Osteoblast (primary cell): ENCODE data around the gene NFS1. TPM values are rescaled to one million over a fixed set of nuclear protein-coding genes. Genes with fewer than 3 reads are reported as not detected.
"Not testable (repeated sequence)": the region's sequence is repeated elsewhere in the genome, so short reads cannot be mapped to it uniquely, and the experiment has no call there.

Experiments used
- DNase-seq: peaks from one replicate; pipeline ENCODE4 v3.0.0; 2011; ENCODE audit warnings: low spot score, mixed read lengths; ENCODE audit not compliant: insufficient read length; ENCODE audit errors: missing footprints
- H2AFZ ChIP-seq: 2 replicates; pipeline ENCODE4 v1.6.0; 2011; ENCODE audit warnings: mild to moderate bottlenecking, low read length
- H3K27ac ChIP-seq: 2 replicates; pipeline ENCODE4 v1.5.1; 2011; ENCODE audit warnings: mild to moderate bottlenecking, low read depth, low read length, moderate library complexity
- H3K27me3 ChIP-seq: 2 replicates; pipeline ENCODE4 v1.6.0; 2012; ENCODE audit warnings: mild to moderate bottlenecking, control low read depth, inconsistent platforms, low read length, moderate library complexity; ENCODE audit not compliant: insufficient read depth
- H3K36me3 ChIP-seq: 2 replicates; pipeline ENCODE4 v1.5.1; 2011; ENCODE audit warnings: mild to moderate bottlenecking, low read length, control low read depth, moderate library complexity; ENCODE audit not compliant: insufficient read depth
- H3K4me1 ChIP-seq: 2 replicates; pipeline ENCODE4 v1.5.1; 2011; ENCODE audit warnings: mild to moderate bottlenecking, low read length, control low read depth, moderate library complexity; ENCODE audit not compliant: insufficient read depth
- H3K4me2 ChIP-seq: 2 replicates; pipeline ENCODE4 v1.6.0; 2011; ENCODE audit warnings: mild to moderate bottlenecking, low read length; ENCODE audit not compliant: insufficient read depth
- H3K4me3 ChIP-seq: fragments of 200-600 bp; sonication (generic); 3 replicates; pipeline ENCODE4 v1.5.1; 2012; ENCODE audit warnings: mild to moderate bottlenecking, low read length, inconsistent platforms; ENCODE audit not compliant: insufficient read depth
- H3K79me2 ChIP-seq: 2 replicates; pipeline ENCODE4 v1.6.0; 2012; ENCODE audit warnings: mild to moderate bottlenecking, low read length, control low read depth, inconsistent platforms; ENCODE audit not compliant: insufficient read depth
- H3K9me3 ChIP-seq: 2 replicates; pipeline ENCODE4 v1.5.1; 2011; ENCODE audit warnings: low read depth, low read length, control low read depth
- H4K20me1 ChIP-seq: 2 replicates; pipeline ENCODE4 v1.6.0; 2012; ENCODE audit warnings: mild to moderate bottlenecking, low read length, control low read depth; ENCODE audit not compliant: insufficient read depth
- total RNA-seq: library from RNA; depleted of rRNA; stranded (reverse); fragments of >200 nt; gene quantifications from 2 replicates; pipeline ENCODE4 v1.2.3, GENCODE V29; 2012
- TF ChIP-seq, protein P1 (sequence below): IDR thresholded peaks from 2 replicates; pipeline ENCODE4 v1.5.1; 2011; ENCODE audit warnings: mild to moderate bottlenecking, low read depth, low read length, moderate library complexity; ENCODE audit errors: extremely low read depth

NFS1 gene
- total RNA-seq, 1 donor: 21.7 TPM

DNA sequence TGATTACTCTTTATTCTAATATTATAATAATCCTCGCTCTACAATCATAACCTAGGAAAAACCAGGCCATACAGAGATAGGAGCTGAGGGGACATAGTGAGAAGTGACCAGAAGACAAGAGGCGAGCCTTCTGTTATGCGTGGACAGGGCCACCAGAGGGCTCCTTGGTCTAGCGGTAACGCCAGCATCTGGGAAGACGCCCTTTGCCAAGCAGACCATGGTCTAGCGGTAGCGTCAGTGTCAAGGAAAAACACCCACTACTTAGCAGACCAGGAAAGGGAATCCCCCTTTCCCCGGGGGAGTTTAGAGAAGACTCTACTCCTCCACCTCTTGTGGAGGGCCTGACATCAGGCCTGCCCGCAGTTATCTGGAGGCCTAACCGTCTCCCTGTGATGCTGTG, 12.3 kb downstream of the NFS1 start:
- not testable (repeated sequence) for H3K27me3 ChIP-seq, H3K9me3 ChIP-seq, H2AFZ ChIP-seq, H3K4me3 ChIP-seq, H3K4me2 ChIP-seq, DNase-seq, H3K27ac ChIP-seq, H3K79me2 ChIP-seq, H3K4me1 ChIP-seq, H4K20me1 ChIP-seq
- peaks cover 20% of the 10 kb centered on the region for H3K36me3 ChIP-seq
- TF ChIP-seq, protein P1, sequence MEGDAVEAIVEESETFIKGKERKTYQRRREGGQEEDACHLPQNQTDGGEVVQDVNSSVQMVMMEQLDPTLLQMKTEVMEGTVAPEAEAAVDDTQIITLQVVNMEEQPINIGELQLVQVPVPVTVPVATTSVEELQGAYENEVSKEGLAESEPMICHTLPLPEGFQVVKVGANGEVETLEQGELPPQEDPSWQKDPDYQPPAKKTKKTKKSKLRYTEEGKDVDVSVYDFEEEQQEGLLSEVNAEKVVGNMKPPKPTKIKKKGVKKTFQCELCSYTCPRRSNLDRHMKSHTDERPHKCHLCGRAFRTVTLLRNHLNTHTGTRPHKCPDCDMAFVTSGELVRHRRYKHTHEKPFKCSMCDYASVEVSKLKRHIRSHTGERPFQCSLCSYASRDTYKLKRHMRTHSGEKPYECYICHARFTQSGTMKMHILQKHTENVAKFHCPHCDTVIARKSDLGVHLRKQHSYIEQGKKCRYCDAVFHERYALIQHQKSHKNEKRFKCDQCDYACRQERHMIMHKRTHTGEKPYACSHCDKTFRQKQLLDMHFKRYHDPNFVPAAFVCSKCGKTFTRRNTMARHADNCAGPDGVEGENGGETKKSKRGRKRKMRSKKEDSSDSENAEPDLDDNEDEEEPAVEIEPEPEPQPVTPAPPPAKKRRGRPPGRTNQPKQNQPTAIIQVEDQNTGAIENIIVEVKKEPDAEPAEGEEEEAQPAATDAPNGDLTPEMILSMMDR: peak; percentile 28

DNA sequence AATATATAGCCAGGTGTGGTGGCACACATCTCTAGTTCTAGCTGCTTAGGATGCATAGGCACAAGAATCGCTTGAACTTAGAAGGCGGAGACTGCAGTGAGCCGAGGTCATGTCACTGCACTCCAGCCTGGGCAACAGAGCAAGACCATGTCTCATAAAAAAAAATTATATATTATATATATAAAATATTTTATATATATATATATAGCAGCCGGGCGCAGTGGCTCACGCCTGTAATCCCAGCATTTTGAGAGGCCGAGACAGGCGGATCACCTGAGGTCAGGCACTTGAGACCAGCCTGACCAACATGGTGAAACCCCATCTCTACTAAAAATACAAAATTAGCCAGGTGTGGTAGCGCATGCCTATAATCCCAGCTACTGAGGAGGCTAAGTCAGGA, 13.8 kb downstream of the NFS1 start:
- not testable (repeated sequence) for DNase-seq, H3K9me3 ChIP-seq
- peaks cover 22% of the 10 kb centered on the region for H3K36me3 ChIP-seq

DNA sequence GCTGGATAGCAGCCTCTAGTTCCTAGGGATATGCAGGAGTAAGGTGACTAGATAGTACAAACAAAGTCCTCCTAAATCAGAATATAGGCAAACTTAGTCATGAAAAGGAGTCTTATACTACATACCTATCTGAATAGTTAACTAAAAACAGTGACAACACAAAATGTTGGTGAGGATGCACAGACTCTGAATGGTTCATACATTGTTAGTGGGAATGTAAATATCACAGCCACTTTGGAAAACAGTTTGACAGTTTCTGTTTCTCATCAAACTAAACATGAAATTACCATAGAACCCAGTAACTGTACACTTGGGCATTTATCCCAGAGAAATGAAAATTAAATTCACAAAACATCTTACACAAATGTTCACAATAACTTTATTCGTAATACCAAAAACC, 17.2 kb downstream of the NFS1 start:
- H4K20me1 ChIP-seq: no peaks in the 10 kb centered on the region

More for the DNA sequence above, 13.8 kb downstream of the NFS1 start:
- H3K4me1 ChIP-seq, H3K79me2 ChIP-seq, H3K4me2 ChIP-seq, H3K4me3 ChIP-seq, H3K27me3 ChIP-seq, H3K27ac ChIP-seq, H4K20me1 ChIP-seq, H2AFZ ChIP-seq: not testable (repeated sequence)

DNA sequence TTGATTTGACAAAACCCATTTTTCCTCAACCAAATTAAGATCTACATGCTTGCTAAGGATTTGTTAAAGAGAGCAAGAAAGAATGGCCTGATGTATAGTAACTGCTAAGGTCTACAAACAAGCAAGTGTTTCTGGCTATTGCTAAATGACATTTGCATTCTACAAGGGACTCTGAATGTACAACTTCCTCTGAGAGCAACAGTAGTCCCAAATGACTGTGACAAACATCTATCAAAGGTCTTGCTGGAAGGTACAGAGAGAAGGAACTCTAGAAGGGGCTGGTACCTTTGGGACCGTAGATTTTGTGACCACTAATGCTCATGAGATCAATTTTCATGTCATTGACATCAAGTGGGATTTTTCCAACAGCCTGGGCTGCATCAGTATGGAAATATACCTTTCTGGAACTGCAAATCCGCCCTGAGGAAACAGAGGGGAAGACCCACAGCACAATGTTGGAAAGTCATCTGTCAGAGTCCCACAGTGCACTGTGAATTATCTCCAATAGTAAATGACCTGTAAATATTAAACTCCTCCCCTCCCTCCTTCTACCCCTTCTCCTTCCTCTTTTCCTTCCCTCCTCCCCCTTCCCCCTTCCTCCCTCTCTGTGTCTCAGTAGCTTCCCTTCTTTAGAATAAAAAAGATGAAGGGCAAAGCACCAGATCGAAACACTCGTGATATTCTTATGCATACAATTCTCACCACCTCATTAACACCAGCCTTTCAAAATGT, 18.5 kb downstream of the NFS1 start:
- no peak overlapping the region for H2AFZ ChIP-seq
- H3K4me2 ChIP-seq: no peak overlapping the region
- no peak overlapping the region for H3K4me3 ChIP-seq
- H3K79me2 ChIP-seq: no peaks in the 10 kb centered on the region
- DNase-seq: no peak
- H3K9me3 ChIP-seq: no peaks in the 10 kb centered on the region
- no peaks in the 10 kb centered on the region for H3K4me1 ChIP-seq
- H4K20me1 ChIP-seq: no peaks in the 10 kb centered on the region
- no peak overlapping the region for H3K27ac ChIP-seq
- no peaks in the 10 kb centered on the region for H3K27me3 ChIP-seq
- H3K36me3 ChIP-seq: peaks cover 14% of the 10 kb centered on the region
- TF ChIP-seq, protein P1: no peak

More for the DNA sequence above, 17.2 kb downstream of the NFS1 start:
- no peaks in the 10 kb centered on the region for H3K27me3 ChIP-seq
- H3K9me3 ChIP-seq: no peaks in the 10 kb centered on the region
- no peak overlapping the region for H2AFZ ChIP-seq
- TF ChIP-seq, protein P1: no peak
- peaks cover 14% of the 10 kb centered on the region for H3K36me3 ChIP-seq
- no peak for DNase-seq
- H3K27ac ChIP-seq: no peak overlapping the region
- no peak overlapping the region for H3K4me3 ChIP-seq
- no peak overlapping the region for H3K4me2 ChIP-seq
- no peaks in the 10 kb centered on the region for H3K4me1 ChIP-seq
- no peaks in the 10 kb centered on the region for H3K79me2 ChIP-seq
